Fibroblast of lung (primary cell): Measurements from ENCODE around the gene LILRA6.

Source experiments
- CTCF ChIP-seq, 2 donors: IDR thresholded peaks in 1 of 2; conservative IDR thresholded peaks in 1 of 2; 1 replicate in 1 of 2; 2 replicates in 1 of 2; pipeline ENCODE4 v1.5.1; 2011 to 2012; ENCODE audit warnings: low read length in 2 of 2, control low read depth in 1 of 2, inconsistent platforms in 1 of 2, low read depth in 1 of 2, mild to moderate bottlenecking in 1 of 2
- EZH2 ChIP-seq: IDR thresholded peaks from 2 replicates; pipeline ENCODE4 v1.5.1; 2012; ENCODE audit warnings: low read length, control low read depth, mild to moderate bottlenecking; ENCODE audit errors: missing control alignments

DNA sequence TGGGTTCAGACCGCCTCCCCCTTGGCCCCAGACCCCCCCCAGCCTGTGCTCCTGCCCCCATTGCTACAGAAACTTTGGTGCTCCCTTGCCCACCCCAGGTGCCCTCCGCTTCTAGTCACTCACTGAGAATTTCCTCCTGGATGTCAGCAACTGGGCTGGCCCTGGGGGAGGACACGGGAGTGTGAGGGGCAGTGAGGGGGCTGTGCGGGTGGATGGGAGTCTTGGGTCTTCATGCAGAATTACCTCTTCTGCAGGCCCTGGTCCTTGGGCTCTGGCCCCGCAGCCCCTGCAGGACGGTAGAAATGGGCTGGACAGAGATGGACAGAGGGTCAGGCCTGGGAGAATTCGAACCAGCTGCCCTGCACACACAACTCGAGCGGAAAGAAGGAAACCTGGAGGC is 9.7 kb upstream of the LILRA6 start:
- TF ChIP-seq CTCF (conservative IDR thresholded peaks at IDR 0.05 in 1 of 2, IDR thresholded peaks at IDR 0.05 in 1 of 2; ENCODE audit: low read depth in 1 of 2, low read length in 2 of 2) (no peak), EZH2 (no peak)
